Esophagus (tissue), 2 donors: ENCODE results near the gene NLGN2. TPM values are rescaled to one million over a fixed set of nuclear protein-coding genes. Genes with fewer than 3 reads are reported as not detected.
A peak's percentile ranks its signal among the peaks of the same experiment; 100 is the strongest.

ENCODE experiments used
- H3K27ac ChIP-seq, 2 donors: one replicate each; pipeline ENCODE4 v1.5.1; 2013; ENCODE audit warnings: low read depth in 2 of 2, mild to moderate bottlenecking in 2 of 2, inconsistent platforms in 1 of 2, low read length in 1 of 2, moderate library complexity in 1 of 2
- H3K27me3 ChIP-seq, 2 donors: one replicate each; pipeline ENCODE4 v1.6.1; 2013; ENCODE audit warnings: low read length in 2 of 2, control low read depth in 1 of 2, mild to moderate bottlenecking in 1 of 2; ENCODE audit not compliant: insufficient read depth in 2 of 2, control insufficient read depth in 1 of 2
- H3K36me3 ChIP-seq, 2 donors: one replicate each; pipeline ENCODE4 v1.6.1; 2013; ENCODE audit warnings: low read length in 1 of 2; ENCODE audit not compliant: control insufficient read depth in 2 of 2, insufficient read depth in 2 of 2
- H3K4me1 ChIP-seq, 2 donors: one replicate each; pipeline ENCODE4 v1.6.1; 2013; ENCODE audit warnings: low read length in 1 of 2; ENCODE audit not compliant: control insufficient read depth in 2 of 2, insufficient read depth in 2 of 2
- H3K4me3 ChIP-seq, 2 donors: one replicate each; pipeline ENCODE4 v1.5.1; 2013; ENCODE audit warnings: low read length in 2 of 2, mild to moderate bottlenecking in 2 of 2, low read depth in 1 of 2, moderate library complexity in 1 of 2
- H3K9me3 ChIP-seq, 2 donors: one replicate each; pipeline ENCODE4 v1.6.1; 2013; ENCODE audit warnings: mild to moderate bottlenecking in 2 of 2, low read depth in 1 of 2, low read length in 1 of 2, moderate library complexity in 1 of 2; ENCODE audit not compliant: control insufficient read depth in 2 of 2, insufficient read depth in 1 of 2
- WGBS, 2 donors: extraction: QIAGEN DNeasy Blood & Tissue Kit; methylation state at CpG; one replicate each; pipeline ENCODE4 v1.1.7; 2013; 5-methylcytosine and 5-hydroxymethylcytosine counted together
- polyA plus RNA-seq, 2 donors: library from polyadenylated mRNA; stranded (reverse); fragments of 200-250 nt; gene quantifications; one replicate each; pipeline ENCODE4 v1.2.3, GENCODE V29; 2013
- donor health status: healthy with polysubstance abuse.
- donor health status: Bipolar disorder and iron deficiency.

Gene NLGN2
- polyA plus RNA-seq, 2 donors = 4.2 to 5.5 TPM

DNA sequence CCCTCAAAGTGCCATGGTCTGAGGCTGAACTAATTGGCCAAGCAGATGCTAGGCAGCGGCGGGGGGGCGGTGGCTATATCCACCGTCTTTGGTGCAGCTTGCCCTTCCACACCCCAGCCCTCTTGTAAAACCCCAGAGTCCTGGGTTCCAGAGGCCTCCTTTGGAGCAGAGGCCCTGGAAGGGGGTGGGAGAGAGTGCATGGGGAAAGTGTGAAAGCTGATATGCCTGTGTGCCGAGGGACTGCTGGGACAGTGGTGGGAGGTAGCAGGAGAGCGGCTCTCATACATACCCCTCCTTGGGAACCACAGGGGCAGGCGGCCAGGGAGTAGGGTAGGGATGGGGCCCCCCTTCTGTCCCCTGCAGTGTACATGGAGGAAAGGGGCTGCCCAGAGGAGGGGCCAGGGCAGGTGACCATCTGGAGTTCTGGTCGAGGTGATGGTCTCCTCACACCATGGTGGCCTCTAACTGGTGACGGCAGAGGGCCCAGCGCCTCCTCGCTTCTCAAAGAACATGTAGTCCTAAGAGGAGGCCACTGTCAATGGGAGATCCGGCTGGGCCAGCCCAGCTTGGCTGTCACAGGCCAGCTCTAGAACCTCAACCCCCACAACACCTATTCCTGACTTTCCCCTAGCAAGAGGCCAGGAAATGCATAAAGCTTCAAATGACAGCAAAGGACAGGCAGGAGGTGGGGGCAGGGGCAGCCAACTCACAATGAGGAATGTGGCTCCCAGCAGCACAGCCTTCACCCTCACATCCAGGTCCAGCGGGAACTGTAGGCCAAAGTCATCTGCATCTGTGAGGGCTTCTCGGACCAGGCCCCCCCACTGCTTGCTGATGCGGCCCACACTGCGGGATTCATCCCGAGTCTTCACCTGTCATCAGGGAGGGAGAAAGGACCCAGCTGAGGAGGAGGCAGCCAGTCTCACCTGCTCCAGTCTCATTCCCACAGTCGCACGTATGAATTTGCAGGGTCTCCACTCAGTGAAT lies 17.4 kb upstream of the NLGN2 start:
- Histone ChIP-seq H3K9me3 (no peaks in the 10 kb centered on the region), H3K4me1 (peaks cover 6 to 10% of the 10 kb centered on the region in 2 donors), H3K4me3 (no peak overlapping the region), H3K36me3 (peaks cover 20 to 39% of the 10 kb centered on the region in 2 donors), H3K27ac (no peak overlapping the region), H3K27me3 (no peaks in the 10 kb centered on the region)
- 86 to 88% methylated on average over 19 of the region's 19 CpGs for WGBS, 2 donors

DNA sequence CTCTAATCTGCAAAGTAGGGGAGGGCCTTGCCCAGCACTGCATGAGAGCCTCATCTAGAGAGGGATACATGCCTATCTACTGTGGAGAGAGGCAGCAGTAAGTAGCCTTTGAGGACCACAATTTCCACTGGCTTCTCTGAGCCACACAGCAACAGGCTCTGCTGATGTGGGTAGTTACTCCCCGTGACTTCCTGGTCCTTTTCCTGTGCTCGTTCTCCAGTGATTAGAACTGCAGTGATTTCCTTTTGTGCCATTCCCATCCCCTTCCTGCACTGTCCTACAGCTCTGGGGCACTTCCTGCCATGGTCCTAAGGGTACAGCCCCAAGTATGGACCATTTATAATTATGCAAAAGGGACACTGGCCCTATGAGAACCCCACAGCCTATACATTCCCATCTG lies 16.3 kb upstream of the NLGN2 start:
- Histone ChIP-seq H3K27ac (no peak overlapping the region), H3K27me3 (no peaks in the 10 kb centered on the region), H3K4me1 (peaks cover 6 to 10% of the 10 kb centered on the region in 2 donors), H3K9me3 (no peaks in the 10 kb centered on the region), H3K4me3 (no peak overlapping the region), H3K36me3 (peaks cover 20 to 33% of the 10 kb centered on the region in 2 donors)
- WGBS, 2 donors = 60 to 68% methylated on average over 2 of the region's 2 CpGs

DNA sequence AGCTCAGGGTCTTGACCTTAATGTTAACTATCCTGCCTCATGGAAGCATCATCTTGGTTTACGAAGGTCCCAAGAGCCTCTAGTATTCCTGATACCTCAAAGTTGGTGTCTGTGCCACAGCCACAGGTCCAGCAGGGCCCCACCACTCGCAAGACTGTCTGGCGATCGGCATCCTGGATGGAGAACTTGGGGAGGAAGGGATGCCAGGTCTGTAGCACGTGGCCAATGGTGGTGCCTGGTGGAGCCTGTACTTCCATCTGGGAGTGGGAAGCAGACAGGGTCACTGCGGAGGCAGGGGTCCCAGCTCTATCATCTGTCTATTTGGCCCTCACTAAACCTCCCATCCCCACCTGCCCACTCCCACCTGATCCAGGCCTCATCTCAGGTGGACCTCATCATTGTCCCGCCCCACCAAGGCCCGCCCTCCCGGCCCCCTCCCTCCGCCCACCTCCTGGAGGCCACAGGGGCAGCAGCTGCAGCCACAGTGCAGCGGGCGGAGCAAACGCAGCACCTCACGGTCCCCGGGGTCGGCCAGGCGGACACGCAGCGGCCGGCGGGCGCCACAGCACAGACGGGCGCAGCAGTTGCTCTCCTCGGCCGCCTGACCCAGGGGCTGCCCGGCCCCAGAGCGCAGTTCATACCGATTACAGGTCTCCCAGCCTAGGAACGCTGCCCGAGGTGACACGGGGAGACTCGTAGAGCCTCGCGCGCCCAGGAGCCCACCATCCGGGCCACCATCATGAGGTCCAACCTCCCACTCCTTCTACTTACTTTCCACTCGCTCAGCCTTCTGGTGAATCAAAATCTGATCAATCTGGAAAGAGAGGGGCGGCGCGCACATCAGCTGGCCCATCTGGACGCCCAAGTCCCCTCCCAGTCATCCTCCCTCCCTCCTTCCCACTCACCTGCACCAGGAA lies 14.7 kb upstream of the NLGN2 start:
- H3K27ac ChIP-seq = peak overlapping the region; percentile 3 to 47
- no peaks in the 10 kb centered on the region for H3K27me3 ChIP-seq
- H3K4me1 ChIP-seq = peaks cover 6 to 10% of the 10 kb centered on the region in 2 donors
- peak overlapping the region; percentile 72 to 82 for H3K4me3 ChIP-seq
- 69 to 71% methylated on average over 28 to 42 of the region's 42 CpGs for WGBS, 2 donors
- H3K36me3 ChIP-seq = peaks cover 18 to 28% of the 10 kb centered on the region in 2 donors
- H3K9me3 ChIP-seq = no peaks in the 10 kb centered on the region

DNA sequence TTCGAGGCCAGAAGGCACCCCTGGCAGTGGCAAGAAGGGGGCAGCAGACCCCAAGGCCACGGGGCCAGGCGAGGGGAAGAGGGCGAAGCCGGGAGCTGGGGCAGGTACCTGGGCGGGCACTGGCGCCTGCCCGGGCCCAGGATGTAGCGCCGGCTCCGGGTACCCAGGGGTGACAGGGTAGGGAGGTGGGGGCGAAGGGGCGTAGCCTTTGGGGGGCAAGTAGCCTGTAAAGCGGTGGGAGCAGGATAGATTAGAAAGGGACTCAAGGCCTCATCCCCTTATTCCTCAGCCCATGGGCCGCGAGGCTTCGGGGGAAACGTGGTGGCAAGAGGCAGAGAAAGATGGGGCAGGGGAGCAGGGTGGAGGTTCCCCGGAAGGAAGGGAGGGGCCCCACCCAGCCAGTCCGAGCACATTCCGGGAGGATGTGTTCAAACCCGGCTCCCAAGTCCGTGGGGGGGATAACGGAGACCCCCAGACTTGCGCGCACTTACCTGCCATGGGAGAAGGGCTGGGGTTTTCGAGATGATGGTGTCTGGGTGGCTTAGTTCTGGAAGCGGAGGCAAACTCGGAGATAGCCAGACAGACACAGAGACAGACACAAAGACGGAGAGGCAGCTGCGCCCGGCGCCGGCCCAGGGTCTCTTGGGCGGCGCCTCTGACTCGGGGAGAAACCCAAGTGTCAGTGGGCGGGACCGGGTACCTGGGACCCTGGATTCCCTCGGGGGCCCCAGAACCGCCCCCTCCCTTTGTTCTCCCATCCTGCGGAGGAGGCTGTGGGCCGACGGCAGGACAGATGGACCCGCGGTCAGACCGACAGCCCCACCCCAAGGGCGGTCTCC lies 13.8 kb upstream of the NLGN2 start:
- H3K27me3 ChIP-seq = no peaks in the 10 kb centered on the region
- WGBS, 2 donors = 3 to 7% methylated on average over 42 to 48 of the region's 48 CpGs
- no peaks in the 10 kb centered on the region for H3K9me3 ChIP-seq
- peak overlapping the region; percentile 72 to 82 for H3K4me3 ChIP-seq
- peaks cover 16 to 19% of the 10 kb centered on the region in 2 donors for H3K36me3 ChIP-seq
- H3K27ac ChIP-seq = peak overlapping the region; percentile 94 to 97
- H3K4me1 ChIP-seq = peaks cover 6 to 10% of the 10 kb centered on the region in 2 donors

DNA sequence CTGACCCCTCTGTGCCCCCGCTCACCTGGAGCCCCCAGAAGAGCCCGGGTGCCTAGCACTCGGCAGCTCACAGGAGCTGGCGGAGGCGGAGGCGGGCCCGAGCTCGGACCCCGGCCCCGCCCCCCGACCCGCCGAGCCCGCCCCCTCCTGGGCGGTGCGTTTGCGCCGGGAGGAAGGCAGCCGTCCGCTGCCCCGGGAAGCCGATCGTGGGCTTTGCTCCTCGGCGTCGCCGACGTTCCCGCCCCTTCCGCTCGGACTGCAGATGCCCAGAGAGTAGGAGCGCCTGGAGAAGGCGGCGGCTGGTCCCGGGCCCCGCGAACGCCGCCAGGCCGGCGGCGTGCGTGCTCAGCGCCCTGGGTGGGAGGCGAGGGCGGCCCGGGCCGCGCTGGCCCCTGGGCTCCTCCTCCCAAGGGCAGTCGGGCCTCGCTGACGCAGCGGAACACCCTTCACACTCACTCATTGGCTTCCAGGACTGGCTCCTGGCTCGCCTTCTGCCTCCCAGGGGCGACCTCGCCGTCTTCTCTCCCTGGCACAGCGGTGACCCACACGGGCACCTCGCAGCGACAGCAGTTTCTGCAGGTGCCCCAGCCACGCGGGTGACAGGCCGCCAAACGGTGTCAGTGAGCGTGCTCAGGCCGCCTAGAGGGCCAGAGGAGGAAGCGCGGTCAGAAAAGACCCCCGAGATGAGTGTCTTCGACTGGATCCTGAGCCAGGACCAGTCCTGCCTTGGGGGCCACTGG lies 13.0 kb upstream of the NLGN2 start, which contains the start of gene PLSCR3:
PLSCR3 (minus strand) TSS at position 74 of the 740 bp plus-strand sequence. CDS start 415 bp downstream, outside the sequence.
- no peaks in the 10 kb centered on the region for H3K9me3 ChIP-seq
- H3K36me3 ChIP-seq = peaks cover 12 to 13% of the 10 kb centered on the region in 2 donors
- peak within 1 kb of the TSS; percentile 94 to 97 for H3K27ac ChIP-seq
- 0 to 1% methylated on average over 52 to 71 of the region's 71 CpGs for WGBS, 2 donors
- peaks cover 6 to 10% of the 10 kb centered on the region in 2 donors for H3K4me1 ChIP-seq
- peak within 1 kb of the TSS; percentile 72 to 82 for H3K4me3 ChIP-seq
- no peaks in the 10 kb centered on the region for H3K27me3 ChIP-seq

DNA sequence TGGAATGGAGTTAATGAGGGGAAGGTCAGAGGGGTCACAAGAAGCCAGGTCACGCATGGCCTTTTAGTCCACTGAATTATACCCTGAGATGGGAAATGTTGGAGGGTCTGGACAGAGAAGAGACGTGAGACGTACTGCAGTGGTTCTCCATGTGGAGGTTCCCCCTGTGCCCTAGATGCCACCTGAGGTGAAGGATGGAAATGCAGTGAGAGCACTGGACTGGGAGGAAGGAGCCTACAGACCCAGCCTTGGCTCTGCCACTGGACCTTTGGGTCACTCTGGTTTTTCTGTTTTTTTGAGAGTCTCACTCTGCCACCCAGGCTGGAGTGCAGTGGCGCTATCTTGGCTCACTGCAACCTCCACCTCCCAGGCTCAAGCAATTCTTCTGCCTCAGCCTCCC lies 11.5 kb upstream of the NLGN2 start:
- WGBS, 2 donors = 84 to 92% methylated on average over 4 of the region's 4 CpGs
- Histone ChIP-seq H3K27me3 (no peaks in the 10 kb centered on the region), H3K9me3 (no peaks in the 10 kb centered on the region), H3K36me3 (peaks cover 0 to 2% of the 10 kb centered on the region in 2 donors), H3K4me1 (peaks cover 6 to 7% of the 10 kb centered on the region in 2 donors), H3K27ac (no peak overlapping the region), H3K4me3 (no peak overlapping the region)

DNA sequence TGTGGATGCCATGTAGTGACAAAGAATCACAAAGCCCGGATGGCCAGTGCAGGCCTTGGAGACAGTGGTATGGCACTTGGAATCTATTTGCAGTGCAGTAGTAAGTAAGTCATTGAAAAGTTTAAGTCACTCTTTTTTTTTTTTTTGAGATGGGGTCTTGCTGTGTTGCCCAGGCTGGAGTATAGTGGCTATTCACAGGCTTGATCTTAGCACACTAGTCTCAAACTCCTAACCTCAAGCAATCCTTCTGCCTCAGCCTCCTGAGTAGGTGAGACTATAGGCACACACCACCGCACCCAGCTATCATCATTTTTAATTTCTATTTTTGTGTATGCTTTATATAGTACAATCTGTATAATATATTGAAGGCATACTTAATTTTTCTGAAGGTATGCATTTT lies 9.0 kb upstream of the NLGN2 start:
- 87 to 89% methylated on average over 2 of the region's 2 CpGs for WGBS, 2 donors
- H3K4me1 ChIP-seq = peaks cover 3 to 6% of the 10 kb centered on the region in 2 donors
- H3K27ac ChIP-seq = no peak overlapping the region
- H3K9me3 ChIP-seq = no peaks in the 10 kb centered on the region
- H3K4me3 ChIP-seq = no peak overlapping the region
- H3K27me3 ChIP-seq = no peaks in the 10 kb centered on the region
- no peaks in the 10 kb centered on the region for H3K36me3 ChIP-seq

DNA sequence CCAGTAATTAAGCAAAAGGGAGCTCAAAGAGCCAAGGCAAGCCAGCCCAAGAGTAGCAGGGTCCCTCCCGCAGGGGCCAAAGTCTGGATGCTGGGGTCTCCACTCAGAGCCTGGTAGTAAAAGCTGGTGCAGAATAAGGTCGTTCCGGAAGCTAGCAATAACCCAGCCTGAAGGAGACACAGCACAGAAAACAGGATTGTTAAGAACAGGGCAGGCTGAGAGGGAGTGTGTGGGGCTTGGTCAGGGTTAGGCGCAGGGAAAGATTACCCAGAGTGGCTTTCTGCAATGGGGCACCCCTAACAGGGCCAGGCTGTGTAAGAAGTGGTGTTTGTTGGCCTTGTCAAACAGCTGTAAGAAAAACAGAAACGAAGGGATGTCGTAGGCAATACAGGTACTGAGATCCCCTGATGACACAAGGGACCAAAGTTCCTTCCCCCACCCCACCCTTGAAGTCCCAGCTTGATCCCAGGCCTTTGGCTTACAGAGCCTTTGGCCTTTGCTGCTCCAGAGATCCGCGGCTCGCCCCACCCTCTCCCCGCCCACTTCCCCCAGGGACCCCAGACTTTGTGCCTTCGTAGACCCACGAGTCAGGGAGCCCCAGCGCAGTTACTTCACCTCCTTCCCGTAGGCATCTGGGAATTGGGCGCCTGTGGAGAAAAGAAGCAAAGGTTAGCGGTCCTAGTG lies 4.5 kb upstream of the NLGN2 start:
- WGBS, 2 donors = 14 to 16% methylated on average over 16 of the region's 16 CpGs
- Histone ChIP-seq H3K36me3 (no peaks in the 10 kb centered on the region), H3K27ac (peak overlapping the region; percentile 79 to 98), H3K27me3 (no peaks in the 10 kb centered on the region), H3K4me3 (peak overlapping the region; percentile 66 to 70), H3K4me1 (peaks cover 2 to 6% of the 10 kb centered on the region in 2 donors), H3K9me3 (no peaks in the 10 kb centered on the region)
